K562 (cell line): ENCODE measurements around the gene CPVL. TPM values are rescaled to one million over a fixed set of nuclear protein-coding genes. Genes with fewer than 3 reads are reported as not detected.
A peak's percentile ranks its signal among the peaks of the same experiment; 100 is the strongest.

Experiments used
- ATAC-seq: fragments of 200-7000 bp; cut with Tn5 transposase; 3 replicates; pipeline ENCODE4 v1.9.1; 2020; ENCODE audit warnings: moderate library complexity
- BruUV-seq: library from RNA; stranded (reverse); fragments of 400-500 nt; replicated peaks from 2 replicates; lab custom pipeline; 2021; lab: Mats Ljungman, UMichigan
- CTCF ChIA-PET: fragments of 300-600 bp; formaldehyde crosslinking; extraction: SDS; loops from one replicate; lab custom pipeline; 2021; ENCODE audit warnings: low intra/inter-chr PET ratio; lab: Yijun Ruan, JAX
- POLR2A ChIA-PET: fragments of 300-600, 350-650 bp; sonication (Branson Sonifier 250); formaldehyde crosslinking; extraction: SDS; loops from one replicate; lab custom pipeline; 2021; ENCODE audit warnings: antibody characterized with exemption, inconsistent platforms; lab: Yijun Ruan, JAX
- DNase-seq, 4 experiments: peaks; one replicate each; pipeline versions ENCODE4 v3.0.0 to v3.0.0-alpha.2; 2011 to 2018; ENCODE audit warnings: low spot score in 3 of 4, mixed read lengths in 3 of 4; ENCODE audit errors: extremely low read depth in 1 of 4
- FAIRE-seq: peaks from 2 replicates; lab custom pipeline; 2011; peaks lifted over from hg19 to GRCh38; lab: Jason Lieb, UNC
- H2AFZ ChIP-seq: 2 replicates; pipeline ENCODE4 v1.6.0; 2011; ENCODE audit warnings: low read depth, low read length, control low read depth, inconsistent platforms
- H3K27ac ChIP-seq: fragments of 200-600 bp; 3 replicates; pipeline ENCODE4 v1.8.0; 2011; ENCODE audit warnings: low read depth, mild to moderate bottlenecking, control low read depth, inconsistent platforms, low read length, moderate library complexity, mixed read lengths; ENCODE audit errors: extremely low read depth
- H3K27me3 ChIP-seq, 2 experiments: fragments of 300-600 bp in 1 of 2; 2 replicates in 1 of 2; 3 replicates in 1 of 2; pipeline versions ENCODE4 v1.6.0 to v1.8.0; 2011; ENCODE audit warnings: inconsistent platforms in 2 of 2, low read length in 2 of 2, mild to moderate bottlenecking in 1 of 2, mixed read lengths in 1 of 2, moderate library complexity in 1 of 2; ENCODE audit not compliant: control insufficient read depth in 2 of 2, insufficient read depth in 2 of 2
- H3K36me3 ChIP-seq: fragments of 300-600 bp; 3 replicates; pipeline ENCODE4 v1.8.0; 2011; ENCODE audit warnings: mild to moderate bottlenecking, low read length, inconsistent platforms; ENCODE audit not compliant: control insufficient read depth, insufficient read depth
- H3K4me1 ChIP-seq, 2 experiments: fragments of 200-600 bp in 1 of 2; replicated peaks in 1 of 2; 2 replicates in 1 of 2; 3 replicates in 1 of 2; pipeline versions ENCODE4 v1.5.1 to v1.8.0; 2011; ENCODE audit warnings: inconsistent platforms in 2 of 2, low read length in 2 of 2, mild to moderate bottlenecking in 1 of 2, mixed read lengths in 1 of 2, moderate library complexity in 1 of 2; ENCODE audit not compliant: control insufficient read depth in 2 of 2, insufficient read depth in 2 of 2
- H3K4me2 ChIP-seq: 2 replicates; pipeline ENCODE4 v1.6.1; 2011; ENCODE audit warnings: low read length, control low read depth, inconsistent platforms, mixed read lengths; ENCODE audit not compliant: insufficient read depth
- H3K4me3 ChIP-seq: fragments of 200-600 bp; sonication (generic), shearing (Covaris generic); 2 replicates; pipeline ENCODE4 v1.5.1; 2016; ENCODE audit warnings: control low read depth, inconsistent platforms
- H3K79me2 ChIP-seq: fragments of 200-600 bp; 3 replicates; pipeline ENCODE4 v1.8.0; 2011; ENCODE audit warnings: low read length, inconsistent platforms; ENCODE audit not compliant: control insufficient read depth, insufficient read depth
- H3K9ac ChIP-seq, 2 experiments: 2 replicates each; pipeline versions ENCODE4 v1.6.0 to v1.6.1; 2011; ENCODE audit warnings: low read depth in 2 of 2, low read length in 2 of 2, control low read depth in 1 of 2, inconsistent platforms in 1 of 2, mild to moderate bottlenecking in 1 of 2, mixed read lengths in 1 of 2; ENCODE audit not compliant: insufficient read depth in 1 of 2
- H3K9me1 ChIP-seq: one replicate; pipeline ENCODE4 v1.6.0; 2011; ENCODE audit warnings: inconsistent platforms, mild to moderate bottlenecking, low read length, moderate library complexity; ENCODE audit not compliant: control insufficient read depth, insufficient read depth
- H3K9me3 ChIP-seq: replicated peaks from 2 replicates; pipeline ENCODE4 v1.5.1; 2011; ENCODE audit warnings: low read depth, low read length, inconsistent platforms; ENCODE audit not compliant: control insufficient read depth, insufficient read depth
- H4K20me1 ChIP-seq: replicated peaks from 2 replicates; pipeline ENCODE4 v1.6.1; 2011; ENCODE audit warnings: low read length, inconsistent platforms, mixed read lengths; ENCODE audit not compliant: control insufficient read depth, insufficient read depth
- CEBPZ ChIP-seq: fragments of 150-350 bp; IDR thresholded peaks from 2 replicates; pipeline ENCODE4 v1.6.1; 2014; ENCODE audit warnings: low read depth, mild to moderate bottlenecking, low read length, borderline replicate concordance
- ELF1 ChIP-seq: fragments of 200-800 bp; sonication (Bioruptor generic); IDR thresholded peaks from 2 replicates; pipeline ENCODE4 v1.6.1; 2016; ENCODE audit warnings: missing genetic modification characterization, missing compliant biosample characterization
- FOXA3 ChIP-seq, 2 experiments: fragments of 450-650 bp in 1 of 2; sonication (generic) in 1 of 2; formaldehyde crosslinking; IDR thresholded peaks in 1 of 2; conservative IDR thresholded peaks in 1 of 2; 2 replicates each; pipeline versions ENCODE4 v1.4.0 to v1.8.0; 2020 to 2022; ENCODE audit warnings: mild to moderate bottlenecking in 2 of 2, missing genetic modification reagents in 1 of 2
- KLF13 ChIP-seq: fragments of 450-650 bp; IDR thresholded peaks from 2 replicates; pipeline ENCODE4 v1.6.1; 2016; ENCODE audit warnings: missing genetic modification characterization, low read depth, mild to moderate bottlenecking, missing compliant biosample characterization, moderate library complexity, borderline replicate concordance
- RBM25 ChIP-seq: fragments of 200-400 bp; formaldehyde crosslinking; IDR thresholded peaks from 2 replicates; pipeline ENCODE4 v1.6.1; 2018; ENCODE audit warnings: low read length, low read depth, moderate library complexity; ENCODE audit not compliant: severe bottlenecking
- ZNF696 ChIP-seq: fragments of 250-450 bp; sonication (Bioruptor Pico); conservative IDR thresholded peaks from 2 replicates; pipeline ENCODE4 v1.4.0; 2020; ENCODE audit warnings: mild to moderate bottlenecking, moderate library complexity
- WGBS: fragments of 100-300 bp; shearing (Covaris generic); methylation state at CpG from one replicate; pipeline ENCODE4 v1.1.6; 2016; ENCODE audit warnings: low coverage, mixed read lengths; ENCODE audit not compliant: insufficient coverage; ENCODE audit errors: missing lambda C conversion rate; 5-methylcytosine and 5-hydroxymethylcytosine counted together
- in situ Hi-C: fragments of 300-500 bp; cut with MboI; formaldehyde crosslinking; loops from 4 replicates; pipeline ENCODE4 v1.15.0; 2018; ENCODE audit warnings: inconsistent platforms, mixed read lengths
- intact Hi-C: fragments of 100-400 bp; cut with micrococcal nuclease; formaldehyde crosslinking; loops from 2 replicates; pipeline ENCODE4 v1.14.2; 2022
- polyA plus RNA-seq, 8 experiments: library from polyadenylated mRNA; depleted of rRNA in 4 of 8; stranded (reverse) in 5 of 8; unstranded in 3 of 8; fragments of >200 nt; fragmentation: Nextera tagmentation in 2 of 8; fragmentation: Illumina TruSeq in 1 of 8; extraction: Ambion mirVana in 2 of 8; extraction: Trizol in 1 of 8; gene quantifications; 2 replicates each; pipeline versions ENCODE4 v1.2.1 to v1.2.3, GENCODE V29; 2011 to 2014; ENCODE audit warnings: inconsistent platforms in 1 of 8, missing spikeins in 1 of 8
- total RNA-seq, 7 experiments: library from RNA; depleted of rRNA in 6 of 7; stranded (reverse); fragments of >200 nt in 6 of 7; fragmentation: Illumina TruSeq in 2 of 7; extraction: Trizol in 2 of 7; gene quantifications; 2 replicates each; pipeline versions ENCODE4 v1.2.1 to v1.2.3, GENCODE V29; 2011 to 2021; ENCODE audit warnings: low replicate concordance in 1 of 7

CPVL gene
- total and polyA plus RNA-seq, 9 of the 15 experiments (the other 6 are each of a cell fraction or from before 2014, with no cell fraction given) = 0.89 to 2.4 (median 1.5) TPM

GRCh38 chr7:29019896-29020295, 126.4 kb downstream of the CPVL start (continued):
- TF ChIP-seq CEBPZ (no peak), KLF13 (tag) (no peak), FOXA3 (CRISPR knock-in tag; conservative IDR thresholded peaks at IDR 0.05 in 1 of 2, IDR thresholded peaks at IDR 0.05 in 1 of 2) (no peak), ZNF696 (no peak)

- in situ Hi-C loops (no loop called here), intact Hi-C loops (no loop called here)
- H3K4me2 ChIP-seq = no peak overlapping the region
- BruUV-seq = no TSS peak
- H3K4me3 ChIP-seq = no peak overlapping the region
- H4K20me1 ChIP-seq = no peaks in the 10 kb centered on the region
- no peaks in the 10 kb centered on the region for H3K9me1 ChIP-seq
- H3K36me3 ChIP-seq = no peaks in the 10 kb centered on the region
- CTCF ChIA-PET = interaction anchor here (0.7 kb wide), 1 partner anchor 566 kb away, joined by 3 read pairs; no protein-coding TSS in a partner anchor
- WGBS = 2% methylated on average over 6 of the region's 6 CpGs
- no peak overlapping the region for H3K27ac ChIP-seq
- H3K4me1 ChIP-seq = no peaks in the 10 kb centered on the region
- DNase-seq (no peak), ATAC-seq (peak; percentile 25; the same call in 1 of the 3 replicates), FAIRE-seq (no peak)
- H3K9ac ChIP-seq = no peak overlapping the region
- H3K27me3 ChIP-seq = no peaks in the 10 kb centered on the region
- H3K79me2 ChIP-seq = no peaks in the 10 kb centered on the region
- POLR2A ChIA-PET = no interaction called here
- no peak overlapping the region for H2AFZ ChIP-seq
- no peaks in the 10 kb centered on the region for H3K9me3 ChIP-seq
- TF ChIP-seq ELF1 (tag) (no peak), RBM25 (no peak)
Observed at GRCh38 chr7:29019387-29019786, 127.0 kb downstream of the CPVL start.
